Neural progenitor cell (in vitro differentiated cells): ENCODE results near the gene ZNF142. TPM values are rescaled to one million over a fixed set of nuclear protein-coding genes. Genes with fewer than 3 reads are reported as not detected.
"Not testable (repeated sequence)": the region's sequence is repeated elsewhere in the genome, so short reads cannot be mapped to it uniquely, and the experiment has no call there.

Source experiments
- DNase-seq: peaks from one replicate; pipeline ENCODE4 v3.0.0-alpha.2; 2016; ENCODE audit warnings: low spot score
- H2AFZ ChIP-seq: fragments of 200-600 bp; sonication (generic); replicated peaks from 2 replicates; pipeline ENCODE4 v1.6.1; 2016; ENCODE audit warnings: antibody characterized with exemption
- H3F3A ChIP-seq: fragments of 200-600 bp; sonication (generic); 2 replicates; pipeline ENCODE4 v1.6.1; 2016; ENCODE audit warnings: antibody characterized with exemption, low read depth
- H3K27ac ChIP-seq: fragments of 200-600 bp; sonication (generic); 2 replicates; pipeline ENCODE4 v1.5.1; 2016; ENCODE audit warnings: mild to moderate bottlenecking
- H3K27me3 ChIP-seq: fragments of 200-600 bp; sonication (generic); 2 replicates; pipeline ENCODE4 v1.6.1; 2016; ENCODE audit warnings: mild to moderate bottlenecking, moderate library complexity
- H3K36me3 ChIP-seq: fragments of 200-600 bp; sonication (generic); 2 replicates; pipeline ENCODE4 v1.5.1; 2016
- H3K4me1 ChIP-seq: fragments of 200-600 bp; sonication (generic); 2 replicates; pipeline ENCODE4 v1.6.1; 2016; ENCODE audit warnings: mixed run types
- H3K4me2 ChIP-seq: fragments of 200-600 bp; sonication (generic); 2 replicates; pipeline ENCODE4 v1.6.1; 2016
- H3K4me3 ChIP-seq: fragments of 200-600 bp; sonication (generic); 2 replicates; pipeline ENCODE4 v1.5.1; 2016
- H3K79me2 ChIP-seq: fragments of 200-600 bp; sonication (generic); 2 replicates; pipeline ENCODE4 v1.6.1; 2016; ENCODE audit warnings: low read depth
- H3K9ac ChIP-seq: fragments of 200-600 bp; sonication (generic); 2 replicates; pipeline ENCODE4 v1.6.1; 2016
- H3K9me3 ChIP-seq: fragments of 200-600 bp; sonication (generic); 2 replicates; pipeline ENCODE4 v1.5.1; 2016; ENCODE audit warnings: low read depth
- H4K20me1 ChIP-seq: fragments of 200-600 bp; sonication (generic); 2 replicates; pipeline ENCODE4 v1.6.1; 2016; ENCODE audit warnings: low read depth
- H3K27ac Mint-ChIP-seq: 3 replicates; pipeline ENCODE4 v1.8.0; 2021; ENCODE audit warnings: mixed read lengths
- H3K27me3 Mint-ChIP-seq: 2 replicates; pipeline ENCODE4 v1.8.0; 2022; ENCODE audit warnings: low read depth, mild to moderate bottlenecking, inconsistent platforms, moderate library complexity, mixed read lengths; ENCODE audit not compliant: insufficient read depth
- H3K36me3 Mint-ChIP-seq: 3 replicates; pipeline ENCODE4 v1.8.0; 2021; ENCODE audit warnings: mixed read lengths
- H3K4me1 Mint-ChIP-seq: 3 replicates; pipeline ENCODE4 v1.8.0; 2021; ENCODE audit warnings: mixed read lengths
- H3K4me3 Mint-ChIP-seq: 3 replicates; pipeline ENCODE4 v1.8.0; 2021; ENCODE audit warnings: mild to moderate bottlenecking, moderate library complexity, mixed read lengths
- H3K9me3 Mint-ChIP-seq: 3 replicates; pipeline ENCODE4 v1.8.0; 2020; ENCODE audit warnings: mixed read lengths
- CTCF ChIP-seq: fragments of 200-600 bp; sonication (generic); IDR thresholded peaks from 2 replicates; pipeline ENCODE4 v1.5.1; 2017; ENCODE audit warnings: antibody characterized with exemption, mild to moderate bottlenecking
- EZH2 ChIP-seq: fragments of 200-600 bp; sonication (generic); IDR thresholded peaks from 2 replicates; pipeline ENCODE4 v1.6.1; 2017; ENCODE audit warnings: antibody characterized with exemption, mild to moderate bottlenecking, moderate library complexity
- EZH2phosphoT487 ChIP-seq: fragments of 200-600 bp; sonication (generic); IDR thresholded peaks from 2 replicates; pipeline ENCODE4 v1.6.1; 2017; ENCODE audit warnings: antibody characterized with exemption
- total RNA-seq: library from RNA; depleted of rRNA; stranded (reverse); fragments of >200 nt; gene quantifications from 2 replicates; pipeline ENCODE4 v1.2.3, GENCODE V29; 2015; ENCODE audit warnings: low replicate concordance

ZNF142 gene
- total RNA-seq, 1 donor from 2014 or later: 3.3 TPM

- H3K27me3 Mint-ChIP-seq: peaks cover 2% of the 10 kb centered on the region
- no peak overlapping the region for H3K27ac Mint-ChIP-seq
- H3K4me2 ChIP-seq: no peak overlapping the region
- peaks cover 23% of the 10 kb centered on the region for H3F3A ChIP-seq
- no peaks in the 10 kb centered on the region for H3K9me3 Mint-ChIP-seq
- H3K9me3 ChIP-seq: no peaks in the 10 kb centered on the region
- no peaks in the 10 kb centered on the region for H3K36me3 ChIP-seq
- no peak overlapping the region for H3K27ac ChIP-seq
- peaks cover 17% of the 10 kb centered on the region for H3K4me1 ChIP-seq
- no peak for TF ChIP-seq EZH2
- no peak for TF ChIP-seq EZH2phosphoT487
- TF ChIP-seq CTCF: no peak
- no peak overlapping the region for H3K4me3 Mint-ChIP-seq
- H3K9ac ChIP-seq: no peak overlapping the region
- H3K4me1 Mint-ChIP-seq: peaks cover 21% of the 10 kb centered on the region
- no peaks in the 10 kb centered on the region for H3K79me2 ChIP-seq
- H2AFZ ChIP-seq: no peak overlapping the region
- H3K27me3 ChIP-seq: no peaks in the 10 kb centered on the region
- H3K36me3 Mint-ChIP-seq: peaks cover 23% of the 10 kb centered on the region
- no peak for DNase-seq
- H3K4me3 ChIP-seq: no peak overlapping the region
- peaks cover 9% of the 10 kb centered on the region for H4K20me1 ChIP-seq
Measured at GRCh38 chr2:218691234-218691633, 31.8 kb upstream of the ZNF142 start.

- peaks cover 18% of the 10 kb centered on the region for H3K36me3 Mint-ChIP-seq
- H3K9ac ChIP-seq, H3K79me2 ChIP-seq, H3K27me3 ChIP-seq, H3K4me1 Mint-ChIP-seq, H3K9me3 Mint-ChIP-seq, H3K9me3 ChIP-seq, H2AFZ ChIP-seq, H3K27ac ChIP-seq, H3K27ac Mint-ChIP-seq, H3K36me3 ChIP-seq, H3K4me1 ChIP-seq, H3K4me3 ChIP-seq, H3K4me3 Mint-ChIP-seq, H3K27me3 Mint-ChIP-seq, H4K20me1 ChIP-seq, H3K4me2 ChIP-seq: not testable (repeated sequence)
- peak; percentile 84 for DNase-seq
- H3F3A ChIP-seq: peaks cover 11% of the 10 kb centered on the region
- peak; percentile 81 for TF ChIP-seq CTCF
- peak; percentile 30 for TF ChIP-seq EZH2
Measured at GRCh38 chr2:218687400-218688060, 28.1 kb upstream of the ZNF142 start.

- Mint-ChIP-seq H3K9me3 (no peaks in the 10 kb centered on the region), H3K4me3 (no peak overlapping the region), H3K27me3 (peaks cover 3% of the 10 kb centered on the region), H3K27ac (no peak overlapping the region), H3K4me1 (no peaks in the 10 kb centered on the region), H3K36me3 (peaks cover 20% of the 10 kb centered on the region)
- Histone ChIP-seq H3K79me2 (no peaks in the 10 kb centered on the region), H3F3A (peaks cover 4% of the 10 kb centered on the region), H3K9ac (no peak overlapping the region), H3K27ac (no peak overlapping the region), H3K27me3 (no peaks in the 10 kb centered on the region), H2AFZ (no peak overlapping the region), H3K36me3 (no peaks in the 10 kb centered on the region), H3K9me3 (no peaks in the 10 kb centered on the region), H3K4me1 (no peaks in the 10 kb centered on the region), H3K4me3 (no peak overlapping the region), H3K4me2 (no peak overlapping the region), H4K20me1 (no peaks in the 10 kb centered on the region)
- DNase-seq: no peak
- no peak for TF ChIP-seq CTCF
- TF ChIP-seq EZH2phosphoT487: no peak
- TF ChIP-seq EZH2: no peak
Measured at GRCh38 chr2:218680061-218680460, 20.6 kb upstream of the ZNF142 start.
